GM23248 (cell line): Measurements from ENCODE around the gene ATF4. TPM values are rescaled to one million over a fixed set of nuclear protein-coding genes. Genes with fewer than 3 reads are reported as not detected.
A peak's percentile ranks its signal among the peaks of the same experiment; 100 is the strongest.

Experiments
- DNase-seq: peaks from one replicate; pipeline ENCODE4 v3.0.0-alpha.2; 2015
- H2AFZ ChIP-seq: fragments of 200-600 bp; sonication (generic); 2 replicates; pipeline ENCODE4 v1.6.1; 2016; ENCODE audit warnings: antibody characterized with exemption
- H3F3A ChIP-seq: fragments of 200-600 bp; sonication (generic); 2 replicates; pipeline ENCODE4 v1.6.1; 2016; ENCODE audit warnings: mild to moderate bottlenecking, antibody characterized with exemption, mixed run types; ENCODE audit not compliant: insufficient read depth
- H3K27ac ChIP-seq: fragments of 200-600 bp; sonication (generic); 2 replicates; pipeline ENCODE4 v1.5.1; 2016; ENCODE audit warnings: mild to moderate bottlenecking
- H3K27me3 ChIP-seq: fragments of 200-600 bp; sonication (generic); replicated peaks from 2 replicates; pipeline ENCODE4 v1.6.1; 2016; ENCODE audit warnings: mild to moderate bottlenecking; ENCODE audit not compliant: insufficient read depth
- H3K36me3 ChIP-seq: fragments of 200-600 bp; sonication (generic); 2 replicates; pipeline ENCODE4 v1.6.1; 2016; ENCODE audit warnings: low read depth, mild to moderate bottlenecking
- H3K4me1 ChIP-seq: fragments of 200-600 bp; sonication (generic); 2 replicates; pipeline ENCODE4 v1.6.1; 2016; ENCODE audit warnings: mild to moderate bottlenecking; ENCODE audit not compliant: insufficient read depth
- H3K4me2 ChIP-seq: fragments of 200-600 bp; sonication (generic); one replicate; pipeline ENCODE4 v1.6.1; 2016; ENCODE audit warnings: mild to moderate bottlenecking; ENCODE audit not compliant: unreplicated experiment
- H3K4me3 ChIP-seq: fragments of 200-600 bp; sonication (generic); 2 replicates; pipeline ENCODE4 v1.5.1; 2016; ENCODE audit warnings: mild to moderate bottlenecking
- H3K79me2 ChIP-seq: fragments of 200-600 bp; sonication (generic); 2 replicates; pipeline ENCODE4 v1.6.1; 2016; ENCODE audit warnings: mild to moderate bottlenecking; ENCODE audit not compliant: insufficient read depth
- H3K9ac ChIP-seq: fragments of 200-600 bp; sonication (generic); 2 replicates; pipeline ENCODE4 v1.6.1; 2016; ENCODE audit warnings: mild to moderate bottlenecking
- H3K9me2 ChIP-seq: fragments of 200-600 bp; sonication (generic); 2 replicates; pipeline ENCODE4 v1.6.1; 2016; ENCODE audit warnings: mixed run types, mild to moderate bottlenecking, moderate library complexity; ENCODE audit not compliant: insufficient read depth
- H3K9me3 ChIP-seq: fragments of 200-600 bp; sonication (generic); one replicate; pipeline ENCODE4 v1.6.1; 2017; ENCODE audit warnings: low read depth
- H4K20me1 ChIP-seq: fragments of 200-600 bp; sonication (generic); 2 replicates; pipeline ENCODE4 v1.6.0; 2016; ENCODE audit not compliant: insufficient read depth
- EZH2 ChIP-seq: fragments of 200-600 bp; sonication (generic); IDR thresholded peaks from 2 replicates; pipeline ENCODE4 v1.6.1; 2018; ENCODE audit warnings: antibody characterized with exemption, mild to moderate bottlenecking; ENCODE audit not compliant: insufficient read depth, poor library complexity, severe bottlenecking
- EZH2phosphoT487 ChIP-seq: fragments of 200-600 bp; sonication (generic); IDR thresholded peaks from 2 replicates; pipeline ENCODE4 v1.6.1; 2018; ENCODE audit warnings: antibody characterized with exemption, moderate library complexity, mild to moderate bottlenecking, low read depth; ENCODE audit not compliant: insufficient read depth
- WGBS, 2 experiments: methylation state at CpG; one replicate each; pipeline ENCODE4 v1.1.6; 2015 to 2017; ENCODE audit warnings: low lambda C conversion rate in 2 of 2, low coverage in 1 of 2; ENCODE audit errors: missing lambda C conversion rate in 2 of 2; 5-methylcytosine and 5-hydroxymethylcytosine counted together
- in situ Hi-C: fragments of 300-500 bp; cut with MboI; formaldehyde crosslinking; loops from 2 replicates; pipeline ENCODE4 v1.15.0; 2020
- polyA plus RNA-seq: library from polyadenylated mRNA; unstranded; fragments of >200 nt; fragmentation: Nextera tagmentation; extraction: Ambion mirVana; gene quantifications from 2 replicates; pipeline ENCODE4 v1.2.1, GENCODE V29; 2016
- total RNA-seq: library from RNA; depleted of rRNA; stranded (reverse); fragments of >200 nt; shearing (Covaris generic); gene quantifications from 2 replicates; pipeline ENCODE4 v1.2.3, GENCODE V29; 2014

ATF4 gene
- total and polyA plus RNA-seq, 2 experiments from 2014 or later, result 293 to 529 TPM

DNA sequence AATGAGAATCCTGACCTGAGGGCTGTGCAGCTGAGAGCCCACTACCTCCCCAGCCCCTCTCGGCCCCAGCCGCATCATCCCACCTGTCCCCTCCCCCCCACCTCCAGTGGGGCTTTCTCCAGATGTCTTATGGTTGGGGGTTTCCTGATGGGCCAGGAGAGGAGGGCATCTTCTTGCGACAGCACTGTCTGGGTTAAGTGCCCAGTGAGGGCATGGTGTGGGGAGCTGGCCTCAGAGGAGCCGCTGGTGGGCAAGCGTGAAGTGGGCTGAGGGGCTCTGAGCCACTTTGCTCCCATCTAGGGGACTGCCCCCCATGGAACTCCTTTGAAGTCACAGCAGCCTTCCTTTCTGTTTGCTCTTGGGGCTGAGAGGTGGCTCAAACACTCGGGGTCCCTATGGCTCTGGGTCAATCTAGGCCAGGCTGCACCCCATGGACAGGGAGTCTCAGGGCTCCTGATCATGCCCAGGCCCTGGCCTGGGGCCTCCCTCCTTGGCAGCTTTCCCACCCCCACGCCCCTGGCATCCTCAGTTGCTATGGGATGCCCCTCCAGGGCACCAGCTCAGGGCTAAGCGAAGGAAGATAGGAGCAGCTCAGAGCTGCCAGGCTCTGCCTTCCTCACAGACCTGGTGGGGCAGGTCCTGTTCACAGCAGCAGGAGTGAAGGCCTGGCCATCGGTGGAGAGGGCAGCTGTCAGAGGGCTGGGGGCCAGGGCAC lies 29.2 kb upstream of the ATF4 start:
- Histone ChIP-seq H3K9me2 (no peaks in the 10 kb centered on the region), H3K4me2 (no peak overlapping the region), H3K9ac (no peak overlapping the region), H3K27me3 (no peaks in the 10 kb centered on the region), H2AFZ (no peak overlapping the region), H3K27ac (no peak overlapping the region), H3F3A (peaks cover 16% of the 10 kb centered on the region), H4K20me1 (no peaks in the 10 kb centered on the region), H3K4me3 (no peak overlapping the region), H3K9me3 (no peaks in the 10 kb centered on the region), H3K4me1 (peaks cover 10% of the 10 kb centered on the region), H3K36me3 (no peaks in the 10 kb centered on the region), H3K79me2 (no peaks in the 10 kb centered on the region)
- in situ Hi-C loops, result loop anchor here (25.0 kb wide), 1 partner anchor 96 kb away; no protein-coding TSS in a partner anchor
- WGBS, 2 experiments, result 69 to 71% methylated on average over 8 to 9 of the region's 9 CpGs
- no peak for TF ChIP-seq EZH2
- no peak for TF ChIP-seq EZH2phosphoT487
- no peak for DNase-seq

DNA sequence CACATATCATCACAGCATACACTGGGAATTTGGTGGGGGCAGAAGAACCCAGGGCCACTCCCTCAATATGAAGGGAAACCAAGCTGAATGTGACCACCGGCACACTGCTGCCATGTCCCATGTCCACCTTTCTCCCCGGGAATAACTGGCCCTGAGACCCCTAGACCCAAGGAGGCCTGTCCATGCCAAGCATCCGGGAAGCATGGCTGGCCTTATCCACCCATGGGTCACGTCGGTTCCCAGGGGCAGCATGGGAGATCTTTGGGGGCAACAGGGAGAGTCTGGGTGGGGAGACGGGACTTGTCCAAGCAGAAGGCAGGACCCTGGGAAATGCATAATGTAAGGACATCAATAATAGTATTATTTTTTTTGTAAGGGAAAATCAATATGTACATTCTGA lies 28.7 kb upstream of the ATF4 start:
- Histone ChIP-seq H3K27ac (no peak overlapping the region), H3K79me2 (no peaks in the 10 kb centered on the region), H3F3A (peaks cover 16% of the 10 kb centered on the region), H3K36me3 (no peaks in the 10 kb centered on the region), H2AFZ (no peak overlapping the region), H3K9me2 (no peaks in the 10 kb centered on the region), H3K4me3 (no peak overlapping the region), H3K4me2 (no peak overlapping the region), H3K4me1 (peaks cover 10% of the 10 kb centered on the region), H4K20me1 (no peaks in the 10 kb centered on the region), H3K27me3 (no peaks in the 10 kb centered on the region), H3K9ac (no peak overlapping the region), H3K9me3 (no peaks in the 10 kb centered on the region)
- TF ChIP-seq EZH2 (no peak), EZH2phosphoT487 (no peak)
- WGBS, 2 experiments, result 71 to 73% methylated on average over 6 of the region's 6 CpGs
- DNase-seq, result no peak
- in situ Hi-C loops, result loop anchor here (25.0 kb wide), 1 partner anchor 96 kb away; no protein-coding TSS in a partner anchor

DNA sequence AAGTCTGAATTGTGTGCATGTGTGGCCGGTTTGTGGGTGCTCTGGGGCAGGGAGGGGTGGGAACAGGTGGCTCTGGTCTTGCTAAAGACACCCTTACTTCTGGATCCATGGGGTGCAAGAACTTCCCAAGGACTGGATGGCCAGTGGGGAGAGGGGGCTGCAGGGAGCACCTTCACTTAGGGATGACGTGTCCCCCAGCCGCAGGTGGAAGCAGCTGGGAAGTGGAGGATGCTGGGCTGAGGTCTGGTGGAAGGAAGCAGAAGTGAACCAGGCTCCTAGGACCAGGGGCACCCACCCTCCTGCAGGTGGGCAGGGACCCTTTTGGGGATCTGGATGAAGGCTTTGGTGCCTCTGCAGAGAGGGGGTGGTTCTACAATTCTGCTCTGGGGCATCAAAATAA lies 28.2 kb upstream of the ATF4 start:
- WGBS, 2 experiments, result 71 to 72% methylated on average over 3 of the region's 3 CpGs
- no peaks in the 10 kb centered on the region for H3K79me2 ChIP-seq

DNA sequence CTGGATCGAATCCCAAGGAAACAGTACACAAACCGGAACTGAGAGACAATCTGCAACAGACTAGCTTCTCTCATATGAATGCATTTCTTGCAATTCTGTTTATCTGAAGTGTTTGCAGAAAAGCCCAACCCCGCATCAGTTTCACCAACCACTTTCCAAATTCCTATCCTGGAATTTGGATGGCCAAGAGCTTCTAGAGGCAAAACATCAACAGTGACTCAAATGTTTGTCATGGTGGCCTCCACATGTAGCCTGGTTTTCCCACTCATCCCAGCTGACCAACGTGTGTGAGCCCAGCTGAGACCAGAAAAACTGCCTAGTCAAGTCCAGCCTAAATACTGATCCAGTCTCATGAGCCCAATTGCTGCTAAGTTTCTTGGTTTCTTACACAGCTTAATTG lies 26.6 kb upstream of the ATF4 start:
- Histone ChIP-seq H3K9me2 (no peaks in the 10 kb centered on the region), H3K4me3 (no peak overlapping the region), H3K4me2 (peak overlapping the region; percentile 64), H3K9ac (peak overlapping the region; percentile 50; the same call in 1 of the 2 replicates), H3K27me3 (no peaks in the 10 kb centered on the region), H2AFZ (no peak overlapping the region), H3K9me3 (no peaks in the 10 kb centered on the region), H3K36me3 (no peaks in the 10 kb centered on the region), H3K27ac (peak overlapping the region; percentile 77), H4K20me1 (no peaks in the 10 kb centered on the region), H3F3A (peaks cover 16% of the 10 kb centered on the region), H3K79me2 (no peaks in the 10 kb centered on the region), H3K4me1 (peaks cover 10% of the 10 kb centered on the region)
- in situ Hi-C loops, result loop anchor here (25.0 kb wide), 1 partner anchor 94 kb away; no protein-coding TSS in a partner anchor
- TF ChIP-seq EZH2, result no peak
- TF ChIP-seq EZH2phosphoT487, result no peak
- WGBS, 2 experiments, result 30 to 32% methylated on average over 4 of the region's 4 CpGs
- peak; percentile 96 for DNase-seq

More for the DNA sequence above, 28.2 kb upstream of the ATF4 start:
- no peak overlapping the region for H3K27ac ChIP-seq
- in situ Hi-C loops, result loop anchor here (25.0 kb wide), 1 partner anchor 95 kb away; no protein-coding TSS in a partner anchor
- no peak overlapping the region for H3K4me3 ChIP-seq
- H3K27me3 ChIP-seq, result no peaks in the 10 kb centered on the region
- peaks cover 16% of the 10 kb centered on the region for H3F3A ChIP-seq
- no peak overlapping the region for H3K4me2 ChIP-seq
- no peaks in the 10 kb centered on the region for H4K20me1 ChIP-seq
- H3K4me1 ChIP-seq, result peaks cover 10% of the 10 kb centered on the region
- H3K36me3 ChIP-seq, result no peaks in the 10 kb centered on the region
- H3K9me3 ChIP-seq, result no peaks in the 10 kb centered on the region
- no peak for DNase-seq
- H2AFZ ChIP-seq, result no peak overlapping the region
- no peaks in the 10 kb centered on the region for H3K9me2 ChIP-seq
- no peak overlapping the region for H3K9ac ChIP-seq
- TF ChIP-seq EZH2phosphoT487 (no peak), EZH2 (no peak)
